Thyroid gland (tissue), 4 donors: Measurements from ENCODE around the gene ADH5. TPM values are rescaled to one million over a fixed set of nuclear protein-coding genes. Genes with fewer than 3 reads are reported as not detected.

Experiments used
- DNase-seq, 2 donors: peaks; one replicate each; pipeline ENCODE4 v3.0.0-alpha.2; 2019
- H3K27ac ChIP-seq, 3 donors: fragments of 200-600 bp; sonication (generic); 1 replicate in 2 of 3; 2 replicates in 1 of 3; pipeline ENCODE4 v1.5.1; 2016 to 2019; ENCODE audit warnings: mild to moderate bottlenecking in 1 of 3, moderate library complexity in 1 of 3
- H3K27me3 ChIP-seq: fragments of 200-600 bp; sonication (generic); one replicate; pipeline ENCODE4 v1.5.1; 2019
- H3K36me3 ChIP-seq, 2 donors: fragments of 200-600 bp; sonication (generic); one replicate each; pipeline ENCODE4 v1.5.1; 2016 to 2019
- H3K4me1 ChIP-seq, 2 donors: fragments of 200-600 bp; sonication (generic); one replicate each; pipeline ENCODE4 v1.5.1; 2017 to 2019
- H3K4me3 ChIP-seq, 3 donors: fragments of 200-600 bp; sonication (generic); replicated peaks in 1 of 3; 1 replicate in 2 of 3; 2 replicates in 1 of 3; pipeline ENCODE4 v1.5.1; 2016; ENCODE audit warnings: mild to moderate bottlenecking in 1 of 3
- H3K9me3 ChIP-seq: fragments of 200-600 bp; sonication (generic); one replicate; pipeline ENCODE4 v1.5.1; 2017
- CTCF ChIP-seq, 6 experiments: fragments of 200-600 bp in 3 of 6; fragments of 450-650 bp in 3 of 6; sonication (generic) in 3 of 6; IDR thresholded peaks; one replicate each; pipeline ENCODE4 v1.5.1; 2016 to 2019; ENCODE audit warnings: antibody characterized with exemption in 6 of 6, mild to moderate bottlenecking in 2 of 6, inconsistent platforms in 1 of 6, moderate library complexity in 1 of 6
- POLR2A ChIP-seq, 2 donors: fragments of 450-650 bp; IDR thresholded peaks; one replicate each; pipeline ENCODE4 v1.6.1; 2017; ENCODE audit warnings: antibody characterized with exemption in 2 of 2, mild to moderate bottlenecking in 2 of 2, moderate library complexity in 1 of 2
- WGBS, 2 donors: methylation state at CpG; one replicate each; pipeline ENCODE4 v1.1.5; 2017; 5-methylcytosine and 5-hydroxymethylcytosine counted together
- intact Hi-C: fragments of 100-400 bp; cut with DNase I; formaldehyde crosslinking; loops from one replicate; pipeline ENCODE4 v1.15.1; 2023
- total RNA-seq, 4 donors: library from RNA; depleted of rRNA; stranded (reverse); fragments of >200 nt; gene quantifications; one replicate each; pipeline ENCODE4 v1.2.3, GENCODE V29; 2016

The ADH5 gene
- total RNA-seq, 4 donors from 2014 or later = 101 to 162 (median 117) TPM

- no peaks in the 10 kb centered on the region for H3K9me3 ChIP-seq
- H3K4me1 ChIP-seq = no peaks in the 10 kb centered on the region
- no peaks in the 10 kb centered on the region for H3K27me3 ChIP-seq
- H3K4me3 ChIP-seq = no peak overlapping the region
- peaks cover 3 to 7% of the 10 kb centered on the region in 2 donors for H3K36me3 ChIP-seq
- H3K27ac ChIP-seq = no peak overlapping the region
- TF ChIP-seq POLR2A (IDR thresholded peaks at IDR 0.05) = no peak
- TF ChIP-seq CTCF (IDR thresholded peaks at IDR 0.05) = no peak
- intact Hi-C loops = no loop called here
- DNase-seq = no peak
Observed at GRCh38 chr4:99052902-99053301, 35.7 kb downstream of the ADH5 start.

DNA sequence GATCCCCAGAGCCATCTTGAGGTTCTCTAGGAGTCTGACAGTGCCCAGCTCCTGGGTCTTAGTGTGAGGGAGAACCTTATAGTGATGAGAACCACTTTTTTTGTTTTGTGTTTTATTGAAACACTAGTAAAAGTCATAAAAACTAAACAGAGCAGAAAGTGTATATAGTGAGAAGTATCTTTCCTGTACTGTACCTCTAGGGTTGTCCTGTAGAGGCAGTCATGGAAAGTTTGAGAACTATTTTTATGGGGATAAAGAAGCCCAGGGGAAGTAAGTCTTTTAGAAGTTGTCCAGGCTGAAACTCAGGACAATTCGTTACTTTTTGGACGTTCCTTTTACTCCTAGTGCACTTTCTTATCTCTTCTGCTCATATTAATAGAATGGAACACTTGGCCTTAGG, 40.9 kb downstream of the ADH5 start:
- H3K27ac ChIP-seq = no peak overlapping the region
- H3K4me3 ChIP-seq = no peak overlapping the region
- intact Hi-C loops = no loop called here
- no peaks in the 10 kb centered on the region for H3K4me1 ChIP-seq
- WGBS, 2 donors = 83 to 88% methylated on average over 2 of the region's 2 CpGs
- no peaks in the 10 kb centered on the region for H3K27me3 ChIP-seq
- no peak for DNase-seq
- peaks cover 0 to 7% of the 10 kb centered on the region in 2 donors for H3K36me3 ChIP-seq
- TF ChIP-seq POLR2A (IDR thresholded peaks at IDR 0.05) (no peak), CTCF (IDR thresholded peaks at IDR 0.05) (no peak)
- no peaks in the 10 kb centered on the region for H3K9me3 ChIP-seq

DNA sequence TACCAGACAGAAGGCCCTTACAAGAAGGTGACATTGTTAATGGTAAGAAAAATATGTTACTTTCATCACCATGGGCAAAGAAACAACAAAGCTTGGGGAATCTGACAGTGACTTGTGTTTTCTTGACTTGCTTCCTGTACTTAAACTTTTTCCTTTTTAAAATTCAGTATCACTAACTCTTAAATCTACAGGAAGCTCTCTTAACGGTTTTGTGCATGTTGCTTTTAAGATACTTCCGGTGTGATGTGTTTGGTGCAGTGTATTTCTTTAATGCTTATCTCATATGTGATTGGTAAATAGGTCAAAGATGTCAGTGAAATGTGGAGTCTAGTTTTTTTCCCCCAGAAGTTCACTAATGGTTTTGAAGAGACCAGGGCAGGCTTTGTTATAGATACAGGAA, 45.2 kb downstream of the ADH5 start:
- no peaks in the 10 kb centered on the region for H3K4me1 ChIP-seq
- intact Hi-C loops = no loop called here
- WGBS, 2 donors = 76 to 83% methylated on average over 2 of the region's 2 CpGs
- no peak for DNase-seq
- no peak overlapping the region for H3K4me3 ChIP-seq
- no peaks in the 10 kb centered on the region for H3K27me3 ChIP-seq
- no peak overlapping the region for H3K27ac ChIP-seq
- no peak for TF ChIP-seq POLR2A (IDR thresholded peaks at IDR 0.05)
- no peak for TF ChIP-seq CTCF (IDR thresholded peaks at IDR 0.05)
- no peaks in the 10 kb centered on the region for H3K9me3 ChIP-seq
- H3K36me3 ChIP-seq = no peaks in the 10 kb centered on the region

DNA sequence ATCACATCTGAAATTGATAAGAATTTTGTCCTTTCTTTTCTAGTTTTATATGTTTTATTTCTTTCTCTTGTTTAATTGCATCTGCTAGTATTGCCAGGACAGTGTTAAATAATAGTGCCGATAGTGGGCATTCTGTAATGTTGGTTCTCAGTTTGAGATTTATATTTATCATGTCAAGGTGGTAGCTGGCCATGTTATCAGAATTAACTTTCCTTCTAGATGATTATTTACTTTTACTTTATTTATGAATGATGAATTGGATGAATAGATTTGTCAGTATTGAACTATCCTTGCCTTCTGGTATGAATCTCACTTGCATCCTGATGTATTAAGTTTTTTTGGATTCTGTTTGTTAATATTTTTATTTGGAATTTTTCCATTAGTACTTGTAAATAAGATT, 50.4 kb downstream of the ADH5 start:
- Histone ChIP-seq H3K4me3 (no peak overlapping the region), H3K36me3 (no peaks in the 10 kb centered on the region), H3K27me3 (no peaks in the 10 kb centered on the region), H3K9me3 (no peaks in the 10 kb centered on the region), H3K4me1 (no peaks in the 10 kb centered on the region), H3K27ac (no peak overlapping the region)
- 99 to 100% methylated on average over 1 of the region's 1 CpG for WGBS, 2 donors
- TF ChIP-seq CTCF (IDR thresholded peaks at IDR 0.05) (no peak), POLR2A (IDR thresholded peaks at IDR 0.05) (no peak)
- no peak for DNase-seq
- intact Hi-C loops = no loop called here

- H3K9me3 ChIP-seq = no peaks in the 10 kb centered on the region
- no peaks in the 10 kb centered on the region for H3K36me3 ChIP-seq
- no peaks in the 10 kb centered on the region for H3K4me1 ChIP-seq
- H3K27ac ChIP-seq = no peak overlapping the region
- DNase-seq = no peak
- 97% methylated on average over 4 of the region's 4 CpGs for WGBS, 2 donors
- H3K4me3 ChIP-seq = no peak overlapping the region
- TF ChIP-seq CTCF (IDR thresholded peaks at IDR 0.05) = no peak
- TF ChIP-seq POLR2A (IDR thresholded peaks at IDR 0.05) = no peak
- no peaks in the 10 kb centered on the region for H3K27me3 ChIP-seq
- intact Hi-C loops = no loop called here
Observed at GRCh38 chr4:99033956-99034355, 54.6 kb downstream of the ADH5 start.
